Tibial artery (tissue), 4 donors: ENCODE results near the gene PARP9.
A peak's percentile ranks its signal among the peaks of the same experiment; 100 is the strongest.
"Not testable (repeated sequence)": the region's sequence is repeated elsewhere in the genome, so short reads cannot be mapped to it uniquely, and the experiment has no call there.

Source experiments
- DNase-seq, 2 donors: peaks; one replicate each; pipeline ENCODE4 v3.0.0-alpha.2; 2019
- H3K27ac ChIP-seq, 2 donors: fragments of 200-600 bp; sonication (generic) in 1 of 2; 1 replicate in 1 of 2; 2 replicates in 1 of 2; pipeline ENCODE4 v1.5.1; 2018 to 2019; ENCODE audit warnings: mild to moderate bottlenecking in 1 of 2
- H3K27me3 ChIP-seq, 2 donors: fragments of 200-600 bp; sonication (generic) in 1 of 2; one replicate each; pipeline versions ENCODE4 v1.5.1 to v1.6.0; 2016 to 2019
- H3K36me3 ChIP-seq, 3 donors: fragments of 200-600 bp; sonication (generic) in 2 of 3; one replicate each; pipeline ENCODE4 v1.5.1; 2016 to 2019; ENCODE audit warnings: mild to moderate bottlenecking in 2 of 3
- H3K4me1 ChIP-seq, 4 donors: fragments of 200-600 bp; sonication (generic) in 2 of 4; 1 replicate in 3 of 4; 2 replicates in 1 of 4; pipeline ENCODE4 v1.5.1; 2016 to 2019
- H3K4me3 ChIP-seq, 2 donors: fragments of 200-600 bp; sonication (generic) in 1 of 2; 1 replicate in 1 of 2; 2 replicates in 1 of 2; pipeline ENCODE4 v1.5.1; 2018 to 2019; ENCODE audit warnings: mild to moderate bottlenecking in 2 of 2
- H3K9me3 ChIP-seq, 3 donors: fragments of 200-600 bp; sonication (generic) in 1 of 3; one replicate each; pipeline ENCODE4 v1.5.1; 2016 to 2019
- intact Hi-C: fragments of 100-400 bp; cut with DNase I; formaldehyde crosslinking; loops from one replicate; pipeline ENCODE4 v1.15.0; 2023; ENCODE audit warnings: low total_unique reads
- TF ChIP-seq, protein P1 (sequence below), 2 experiments: fragments of 200-600 bp in 1 of 2; fragments of 450-650 bp in 1 of 2; IDR thresholded peaks; one replicate each; pipeline ENCODE4 v1.5.1; 2017 to 2019; ENCODE audit warnings: antibody characterized with exemption in 2 of 2, mild to moderate bottlenecking in 1 of 2, moderate library complexity in 1 of 2

The PARP9 gene

DNA sequence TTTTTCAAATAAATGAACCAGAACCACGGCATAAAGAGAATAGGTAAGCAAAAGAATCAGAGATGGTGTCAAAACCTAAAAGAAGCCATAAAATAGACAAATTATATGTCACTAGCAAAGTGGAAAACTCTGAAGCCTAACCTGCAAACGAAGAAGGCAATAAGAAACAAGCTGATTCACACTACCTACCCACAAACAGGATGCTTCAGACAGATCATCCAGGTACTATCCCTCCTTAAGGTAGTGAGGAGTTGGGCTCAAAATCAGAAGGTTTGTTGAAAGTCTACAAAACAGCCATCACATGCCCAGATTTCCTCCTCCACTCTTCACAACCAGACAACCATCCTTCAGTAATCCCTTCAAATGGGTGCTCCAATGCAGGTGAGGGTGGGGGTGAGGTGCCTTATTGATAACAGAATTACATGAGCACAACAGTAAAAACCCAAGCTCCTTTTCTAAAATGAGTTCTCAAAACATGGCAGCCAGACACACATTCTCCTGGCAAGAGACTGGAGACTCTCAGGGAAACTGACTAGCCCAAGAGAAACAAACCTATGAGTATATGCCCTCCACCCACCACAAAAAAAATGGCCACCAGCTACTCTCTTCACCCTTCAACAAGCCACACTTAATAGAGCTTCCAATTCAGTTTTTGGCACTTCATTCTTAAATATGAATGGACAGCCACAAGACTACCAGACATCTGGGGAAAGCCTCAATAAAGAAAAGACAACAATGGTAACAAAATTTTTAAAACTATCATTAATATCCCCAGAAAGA is 55.8 kb downstream of the PARP9 start:
- DNase-seq: no peak
- TF ChIP-seq, protein P1, sequence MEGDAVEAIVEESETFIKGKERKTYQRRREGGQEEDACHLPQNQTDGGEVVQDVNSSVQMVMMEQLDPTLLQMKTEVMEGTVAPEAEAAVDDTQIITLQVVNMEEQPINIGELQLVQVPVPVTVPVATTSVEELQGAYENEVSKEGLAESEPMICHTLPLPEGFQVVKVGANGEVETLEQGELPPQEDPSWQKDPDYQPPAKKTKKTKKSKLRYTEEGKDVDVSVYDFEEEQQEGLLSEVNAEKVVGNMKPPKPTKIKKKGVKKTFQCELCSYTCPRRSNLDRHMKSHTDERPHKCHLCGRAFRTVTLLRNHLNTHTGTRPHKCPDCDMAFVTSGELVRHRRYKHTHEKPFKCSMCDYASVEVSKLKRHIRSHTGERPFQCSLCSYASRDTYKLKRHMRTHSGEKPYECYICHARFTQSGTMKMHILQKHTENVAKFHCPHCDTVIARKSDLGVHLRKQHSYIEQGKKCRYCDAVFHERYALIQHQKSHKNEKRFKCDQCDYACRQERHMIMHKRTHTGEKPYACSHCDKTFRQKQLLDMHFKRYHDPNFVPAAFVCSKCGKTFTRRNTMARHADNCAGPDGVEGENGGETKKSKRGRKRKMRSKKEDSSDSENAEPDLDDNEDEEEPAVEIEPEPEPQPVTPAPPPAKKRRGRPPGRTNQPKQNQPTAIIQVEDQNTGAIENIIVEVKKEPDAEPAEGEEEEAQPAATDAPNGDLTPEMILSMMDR (IDR thresholded peaks at IDR 0.05): no peak
- intact Hi-C loops: no loop called here
- Histone ChIP-seq H3K36me3 (no peaks in the 10 kb centered on the region), H3K27ac (peak overlapping the region in 1 of 2 donors; percentile 12), H3K9me3 (no peaks in the 10 kb centered on the region), H3K4me3 (no peak overlapping the region), H3K4me1 (peaks cover 0 to 43% (median 11%) of the 10 kb centered on the region in 4 donors), H3K27me3 (no peaks in the 10 kb centered on the region)

DNA sequence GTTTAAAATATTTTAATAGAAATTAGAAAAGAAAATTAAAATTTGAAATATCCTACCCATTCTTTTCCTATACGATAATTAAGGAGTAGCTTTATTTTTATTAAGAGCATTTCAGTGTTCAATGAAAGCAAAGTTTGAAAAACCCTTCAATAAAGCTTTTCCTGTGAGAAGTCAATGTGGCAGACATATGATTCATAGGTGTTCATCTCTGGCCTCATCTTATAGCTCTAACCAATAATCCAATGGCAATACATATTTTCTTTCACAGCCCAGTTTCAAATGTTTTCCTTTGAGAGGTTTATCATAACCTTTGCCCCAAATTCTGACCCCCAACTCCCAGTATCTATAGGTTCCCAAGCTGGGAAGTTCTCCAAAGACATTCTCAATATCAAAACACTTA is 57.6 kb downstream of the PARP9 start:
- intact Hi-C loops: no loop called here
- H3K27ac ChIP-seq: no peak overlapping the region
- H3K27me3 ChIP-seq: no peaks in the 10 kb centered on the region
- no peak for DNase-seq
- no peaks in the 10 kb centered on the region for H3K9me3 ChIP-seq
- no peaks in the 10 kb centered on the region for H3K36me3 ChIP-seq
- no peak overlapping the region for H3K4me3 ChIP-seq
- peaks cover 0 to 38% (median 3%) of the 10 kb centered on the region in 4 donors for H3K4me1 ChIP-seq
- TF ChIP-seq, protein P1 (IDR thresholded peaks at IDR 0.05): no peak

DNA sequence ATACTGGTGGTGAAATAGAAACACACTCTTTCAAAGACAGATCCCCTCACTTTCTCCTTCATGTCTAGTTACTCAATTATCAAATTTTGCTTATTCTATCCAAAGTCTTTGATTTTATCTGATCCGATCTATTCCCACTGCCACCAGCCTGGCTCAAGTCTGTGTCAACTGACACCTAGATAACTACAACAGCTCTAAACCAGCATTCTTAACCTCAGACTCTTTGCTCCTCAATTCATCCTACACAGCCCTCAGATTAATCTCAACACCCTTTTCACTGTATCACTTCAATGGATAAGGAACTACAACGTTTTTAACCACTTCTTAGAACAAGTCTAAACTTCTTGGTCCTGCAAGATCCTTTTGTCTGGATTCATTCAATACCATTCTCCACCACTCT is 58.4 kb downstream of the PARP9 start:
- no peak for DNase-seq
- Histone ChIP-seq H3K27ac (no peak overlapping the region), H3K36me3 (no peaks in the 10 kb centered on the region), H3K27me3 (no peaks in the 10 kb centered on the region), H3K9me3 (no peaks in the 10 kb centered on the region), H3K4me3 (no peak overlapping the region), H3K4me1 (peaks cover 0 to 32% (median under 1%) of the 10 kb centered on the region in 4 donors)
- intact Hi-C loops: no loop called here
- TF ChIP-seq, protein P1 (IDR thresholded peaks at IDR 0.05): no peak

DNA sequence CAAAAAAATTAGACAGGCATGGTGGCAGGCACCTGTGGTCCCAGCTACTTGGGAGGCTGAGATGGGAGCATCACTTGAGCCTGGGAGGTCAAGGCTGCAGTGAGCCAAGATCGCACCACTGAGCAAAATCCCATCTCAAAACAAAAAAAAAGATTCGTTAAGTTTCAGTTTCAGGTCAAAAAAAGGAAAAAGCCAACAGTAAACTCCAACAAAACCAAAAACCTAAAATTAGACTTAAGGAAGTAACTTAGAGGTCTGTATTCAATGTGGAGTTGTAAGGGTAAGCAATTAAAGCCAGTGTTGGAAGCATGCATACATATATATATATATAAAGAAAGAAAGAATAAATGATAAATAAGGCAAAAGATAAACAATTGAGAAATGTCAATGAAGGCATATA is 61.2 kb downstream of the PARP9 start:
- TF ChIP-seq, protein P1 (IDR thresholded peaks at IDR 0.05): no peak
- H3K4me1 ChIP-seq: peaks cover 0 to 19% (median 2%) of the 10 kb centered on the region in 4 donors
- H3K27ac ChIP-seq: no peak overlapping the region
- H3K36me3 ChIP-seq: no peaks in the 10 kb centered on the region
- H3K4me3 ChIP-seq: no peak overlapping the region
- H3K9me3 ChIP-seq: no peaks in the 10 kb centered on the region
- no peaks in the 10 kb centered on the region for H3K27me3 ChIP-seq
- DNase-seq: no peak
- intact Hi-C loops: no loop called here

DNA sequence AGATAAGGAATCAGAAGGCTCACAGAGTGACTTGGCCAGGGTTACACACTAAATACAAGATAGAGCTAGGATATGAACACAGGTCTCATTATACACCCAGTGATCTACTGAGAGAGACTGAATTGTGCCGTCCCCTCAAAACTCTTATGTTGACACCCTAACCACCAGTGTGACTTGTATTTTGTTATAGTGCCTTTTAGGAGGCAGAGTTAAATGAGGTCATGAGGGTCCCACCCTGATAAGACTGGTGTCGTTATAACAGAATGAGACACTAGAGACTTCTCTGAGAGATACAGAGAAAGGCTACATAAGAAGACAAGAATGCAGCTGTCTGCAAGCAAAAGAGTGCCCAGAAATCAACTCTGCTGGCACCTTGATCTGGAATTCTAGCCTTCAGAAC is 62.0 kb downstream of the PARP9 start:
- intact Hi-C loops: no loop called here
- Histone ChIP-seq H3K36me3 (no peaks in the 10 kb centered on the region), H3K4me1 (peaks cover 0 to 19% (median 3%) of the 10 kb centered on the region in 4 donors), H3K9me3 (no peaks in the 10 kb centered on the region), H3K4me3 (no peak overlapping the region), H3K27ac (no peak overlapping the region), H3K27me3 (no peaks in the 10 kb centered on the region)
- no peak for DNase-seq
- TF ChIP-seq, protein P1 (IDR thresholded peaks at IDR 0.05): no peak

DNA sequence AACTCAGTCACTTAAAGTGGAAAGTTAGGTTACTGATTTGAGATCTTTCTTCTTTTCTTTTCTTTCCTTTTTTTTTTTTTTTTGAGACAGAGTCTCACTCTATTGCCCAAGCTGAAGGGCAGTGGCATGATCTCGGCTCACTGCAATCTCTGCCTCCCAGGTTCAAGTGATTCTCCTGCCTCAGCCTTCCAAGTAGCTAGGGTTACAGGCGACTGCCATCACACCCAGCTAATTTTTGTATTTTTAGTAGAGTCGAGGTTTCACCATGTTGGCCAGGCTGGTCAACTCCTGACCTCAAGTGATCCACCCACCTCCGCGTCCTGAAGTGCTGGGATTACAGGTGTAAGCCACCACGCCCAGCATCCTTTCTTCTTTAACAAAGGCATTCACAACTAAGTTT is 63.1 kb downstream of the PARP9 start:
- H3K27ac ChIP-seq, H3K36me3 ChIP-seq, DNase-seq, intact Hi-C loops, H3K27me3 ChIP-seq, H3K9me3 ChIP-seq, H3K4me3 ChIP-seq: not testable (repeated sequence)
- peaks cover 0 to 23% (median 3%) of the 10 kb centered on the region in 4 donors for H3K4me1 ChIP-seq
